SK-N-MC (cell line): ENCODE measurements around the gene STPG3.

Source experiments
- EZH2 ChIP-seq: fragments of 200-600 bp; sonication (generic); IDR thresholded peaks from one replicate; pipeline ENCODE4 v1.6.1; 2017; ENCODE audit warnings: antibody characterized with exemption
- POLR2AphosphoS5 ChIP-seq: IDR thresholded peaks from 2 replicates; pipeline ENCODE4 v1.6.1; 2012; ENCODE audit warnings: mild to moderate bottlenecking, low read depth, low read length, borderline replicate concordance

- TF ChIP-seq POLR2AphosphoS5 (no peak), EZH2 (no peak)
Observed at GRCh38 chr9:137264067-137264466, 13.0 kb downstream of the STPG3 start.
